CD4-positive, alpha-beta T cell (primary cell): Measurements from ENCODE around the gene AFF3. TPM values are rescaled to one million over a fixed set of nuclear protein-coding genes. Genes with fewer than 3 reads are reported as not detected.

Experiments
- ATAC-seq: fragments of 200-7000 bp; cut with Tn5 transposase; one replicate; pipeline ENCODE4 v1.10.0; 2022; ENCODE audit warnings: mild to moderate bottlenecking; ENCODE audit not compliant: poor library complexity
- CTCF ChIA-PET: fragments of 350-600 bp; sonication (Branson Sonifier 250); formaldehyde crosslinking; loops from one replicate; lab custom pipeline; 2021; ENCODE audit warnings: antibody characterized with exemption, inconsistent platforms; lab: Charles Lee
- POLR2A ChIA-PET: fragments of 350-600 bp; sonication (Branson Sonifier 250); formaldehyde crosslinking; loops from one replicate; lab custom pipeline; 2021; ENCODE audit warnings: antibody characterized with exemption, inconsistent platforms; lab: Charles Lee
- DNase-seq, 14 experiments: peaks; one replicate each; pipeline ENCODE4 v3.0.0-alpha.2; 2013 to 2020; ENCODE audit warnings: mixed read lengths in 2 of 14
- H3K27ac ChIP-seq, 2 donors: one replicate each; pipeline versions ENCODE4 v1.5.1 to v1.7.0; 2013; ENCODE audit warnings: low read length in 2 of 2, low read depth in 1 of 2, mild to moderate bottlenecking in 1 of 2
- H3K27me3 ChIP-seq, 2 experiments: 1 replicate in 1 of 2; 2 replicates in 1 of 2; pipeline versions ENCODE4 v1.6.1 to v1.7.0; 2013; ENCODE audit warnings: low read length in 2 of 2, control low read depth in 1 of 2, mild to moderate bottlenecking in 1 of 2, moderate library complexity in 1 of 2; ENCODE audit not compliant: insufficient read depth in 2 of 2, control insufficient read depth in 1 of 2
- H3K36me3 ChIP-seq: one replicate; pipeline ENCODE4 v1.6.1; 2013; ENCODE audit warnings: low read length, control low read depth; ENCODE audit not compliant: insufficient read depth
- H3K4me1 ChIP-seq: one replicate; pipeline ENCODE4 v1.6.1; 2013; ENCODE audit warnings: low read length, control low read depth; ENCODE audit not compliant: insufficient read depth
- H3K4me3 ChIP-seq: one replicate; pipeline ENCODE4 v1.5.1; 2013; ENCODE audit warnings: mild to moderate bottlenecking, low read length, moderate library complexity
- H3K9me3 ChIP-seq, 2 experiments: 1 replicate in 1 of 2; 2 replicates in 1 of 2; pipeline versions ENCODE4 v1.6.1 to v1.7.0; 2013; ENCODE audit warnings: low read length in 2 of 2, mild to moderate bottlenecking in 2 of 2, control low read depth in 1 of 2, moderate library complexity in 1 of 2; ENCODE audit not compliant: control insufficient read depth in 1 of 2, insufficient read depth in 1 of 2
- H3K27ac Mint-ChIP-seq: one replicate; pipeline ENCODE4 v1.8.0; 2020; ENCODE audit warnings: mixed read lengths
- H3K27me3 Mint-ChIP-seq: one replicate; pipeline ENCODE4 v1.8.0; 2021; ENCODE audit warnings: mixed read lengths
- H3K36me3 Mint-ChIP-seq: one replicate; pipeline ENCODE4 v1.8.0; 2021; ENCODE audit warnings: low read depth, mixed read lengths
- H3K4me1 Mint-ChIP-seq: one replicate; pipeline ENCODE4 v1.8.0; 2021; ENCODE audit warnings: low read depth, mixed read lengths
- H3K4me3 Mint-ChIP-seq: one replicate; pipeline ENCODE4 v1.8.0; 2020; ENCODE audit warnings: mild to moderate bottlenecking, mixed read lengths
- H3K9me3 Mint-ChIP-seq: one replicate; pipeline ENCODE4 v1.8.0; 2020; ENCODE audit warnings: mixed read lengths
- CTCF ChIP-seq: fragments of 200-600 bp; IDR thresholded peaks from one replicate; pipeline ENCODE4 v1.8.0; 2022; ENCODE audit warnings: antibody characterized with exemption, mild to moderate bottlenecking
- intact Hi-C, 2 experiments: fragments of 100-400 bp; cut with DNase I in 1 of 2; cut with micrococcal nuclease in 1 of 2; formaldehyde crosslinking; loops; one replicate each; pipeline versions ENCODE4 v1.15.1 to v1.9.0; 2023 to 2025; cut with DNase I, micrococcal nuclease
- total RNA-seq, 174 experiments: library from RNA in 2 of 174; stranded (reverse) in 2 of 174; gene quantifications; one replicate each; pipeline ENCODE4 v1.2.3 and lab custom pipeline; 2021 to 2026

Gene AFF3
- total RNA-seq, 2 experiments from 2014 or later: 15.4 to 15.7 TPM

GRCh38 chr2:100124761-100125160 lies 17.6 kb downstream of the AFF3 start:
- Histone ChIP-seq H3K9me3 (no peaks in the 10 kb centered on the region), H3K27me3 (no peaks in the 10 kb centered on the region), H3K27ac (no peak overlapping the region), H3K36me3 (no peaks in the 10 kb centered on the region), H3K4me3 (no peak overlapping the region), H3K4me1 (no peaks in the 10 kb centered on the region)
- Mint-ChIP-seq H3K9me3 (no peaks in the 10 kb centered on the region), H3K36me3 (peaks cover 70% of the 10 kb centered on the region), H3K27me3 (no peaks in the 10 kb centered on the region), H3K27ac (no peak overlapping the region), H3K4me1 (no peaks in the 10 kb centered on the region), H3K4me3 (no peak overlapping the region)
- no peak for TF ChIP-seq CTCF
- DNase-seq (no peak), ATAC-seq (no peak)
- CTCF ChIA-PET: no interaction called here
- POLR2A ChIA-PET: interaction anchor here (1.6 kb wide), 1 partner anchor 10 kb away, joined by 6 read pairs; no protein-coding TSS in a partner anchor
- intact Hi-C loops: no loop called here

GRCh38 chr2:100121124-100121718 lies 21.2 kb downstream of the AFF3 start:
- DNase-seq (no peak), ATAC-seq (no peak)
- Histone ChIP-seq H3K36me3 (no peaks in the 10 kb centered on the region), H3K4me3 (no peak overlapping the region), H3K9me3 (peaks cover 0 to 8% of the 10 kb centered on the region in 2 experiments), H3K4me1 (no peaks in the 10 kb centered on the region), H3K27ac (no peak overlapping the region), H3K27me3 (no peaks in the 10 kb centered on the region)
- H3K27ac Mint-ChIP-seq: no peak overlapping the region
- intact Hi-C loops: no loop called here
- TF ChIP-seq CTCF: no peak
- ChIA-PET POLR2A (no interaction called here), CTCF (no interaction called here)
- H3K27me3 Mint-ChIP-seq: no peaks in the 10 kb centered on the region
- peaks cover 64% of the 10 kb centered on the region for H3K36me3 Mint-ChIP-seq
- H3K4me3 Mint-ChIP-seq: no peak overlapping the region
- H3K4me1 Mint-ChIP-seq: no peaks in the 10 kb centered on the region
- H3K9me3 Mint-ChIP-seq: peaks cover 6% of the 10 kb centered on the region

GRCh38 chr2:100119235-100119634 lies 23.2 kb downstream of the AFF3 start:
- no peak overlapping the region for H3K27ac Mint-ChIP-seq
- POLR2A ChIA-PET: no interaction called here
- H3K27me3 Mint-ChIP-seq: no peaks in the 10 kb centered on the region
- intact Hi-C loops: no loop called here
- DNase-seq (no peak), ATAC-seq (no peak)
- no peaks in the 10 kb centered on the region for H3K27me3 ChIP-seq
- H3K4me1 ChIP-seq: peaks cover 7% of the 10 kb centered on the region
- H3K9me3 Mint-ChIP-seq: peaks cover 6% of the 10 kb centered on the region
- no peak overlapping the region for H3K4me3 Mint-ChIP-seq
- TF ChIP-seq CTCF: no peak
- no peaks in the 10 kb centered on the region for H3K36me3 ChIP-seq
- peaks cover 12% of the 10 kb centered on the region for H3K4me1 Mint-ChIP-seq
- H3K4me3 ChIP-seq: no peak overlapping the region
- H3K27ac ChIP-seq: no peak overlapping the region
- CTCF ChIA-PET: no interaction called here
- H3K36me3 Mint-ChIP-seq: peaks cover 47% of the 10 kb centered on the region
- H3K9me3 ChIP-seq: peaks cover 0 to 8% of the 10 kb centered on the region in 2 experiments
